Stimulated activated CD8-positive, alpha-beta memory T cell treated with anti-CD3 and anti-CD28 coated beads, Interleukin-15, amount 100 ng/mL, for 4 hours (primary cell): ENCODE measurements around the gene DUSP2.

Experiments used
- DNase-seq, 2 donors: peaks; one replicate each; pipeline ENCODE4 v3.0.0-alpha.2; 2020; ENCODE audit warnings: low read depth in 2 of 2

DUSP2 gene

GRCh38 chr2:96131813-96132745, 13.2 kb downstream of the DUSP2 start:
- DNase-seq: no peak

- no peak for DNase-seq
Measured at GRCh38 chr2:96131152-96131812, 14.0 kb downstream of the DUSP2 start.

- DNase-seq: no peak
Measured at GRCh38 chr2:96130483-96130882, 14.8 kb downstream of the DUSP2 start.

GRCh38 chr2:96129528-96130120, 15.6 kb downstream of the DUSP2 start:
- no peak for DNase-seq

GRCh38 chr2:96128456-96128855, 16.8 kb downstream of the DUSP2 start:
- DNase-seq: no peak

- DNase-seq: no peak
Measured at GRCh38 chr2:96124406-96125265, 20.6 kb downstream of the DUSP2 start.

GRCh38 chr2:96123936-96124335, 21.3 kb downstream of the DUSP2 start:
- no peak for DNase-seq

GRCh38 chr2:96123290-96123689, 21.9 kb downstream of the DUSP2 start:
- no peak for DNase-seq

GRCh38 chr2:96122391-96122790, 22.8 kb downstream of the DUSP2 start:
- no peak for DNase-seq

- no peak for DNase-seq
Measured at GRCh38 chr2:96121414-96121813, 23.8 kb downstream of the DUSP2 start.

- no peak for DNase-seq
Measured at GRCh38 chr2:96120991-96121390, 24.2 kb downstream of the DUSP2 start.

- no peak for DNase-seq
Measured at GRCh38 chr2:96120091-96120720, 25.0 kb downstream of the DUSP2 start.

- DNase-seq: no peak
Measured at GRCh38 chr2:96119389-96119751, 25.9 kb downstream of the DUSP2 start.

- DNase-seq: no peak
Measured at GRCh38 chr2:96118698-96119388, 26.4 kb downstream of the DUSP2 start.

GRCh38 chr2:96117701-96118588, 27.3 kb downstream of the DUSP2 start:
- no peak for DNase-seq

- peak in 1 of 2 donors; percentile 38 for DNase-seq
Measured at GRCh38 chr2:96116879-96117533, 28.2 kb downstream of the DUSP2 start.

GRCh38 chr2:96116424-96116878, 28.8 kb downstream of the DUSP2 start, which contains the start of gene ADRA2B:
ADRA2B (minus strand) TSS chr2:96116571; CDS start chr2:96116149, 422 bp downstream.
- peak; percentile 60 to 67 for DNase-seq

- no peak for DNase-seq
Measured at GRCh38 chr2:96115631-96116423, 29.4 kb downstream of the DUSP2 start.
